Neural progenitor cell (in vitro differentiated cells): ENCODE data around the gene IRF2BP2.

Source experiments
- EZH2phosphoT487 ChIP-seq: fragments of 200-600 bp; sonication (generic); IDR thresholded peaks from 2 replicates; pipeline ENCODE4 v1.6.1; 2017; ENCODE audit warnings: antibody characterized with exemption
- TF ChIP-seq, protein P1 (sequence below): fragments of 200-600 bp; sonication (generic); IDR thresholded peaks from 2 replicates; pipeline ENCODE4 v1.5.1; 2017; ENCODE audit warnings: antibody characterized with exemption, mild to moderate bottlenecking

- TF ChIP-seq, protein P1, sequence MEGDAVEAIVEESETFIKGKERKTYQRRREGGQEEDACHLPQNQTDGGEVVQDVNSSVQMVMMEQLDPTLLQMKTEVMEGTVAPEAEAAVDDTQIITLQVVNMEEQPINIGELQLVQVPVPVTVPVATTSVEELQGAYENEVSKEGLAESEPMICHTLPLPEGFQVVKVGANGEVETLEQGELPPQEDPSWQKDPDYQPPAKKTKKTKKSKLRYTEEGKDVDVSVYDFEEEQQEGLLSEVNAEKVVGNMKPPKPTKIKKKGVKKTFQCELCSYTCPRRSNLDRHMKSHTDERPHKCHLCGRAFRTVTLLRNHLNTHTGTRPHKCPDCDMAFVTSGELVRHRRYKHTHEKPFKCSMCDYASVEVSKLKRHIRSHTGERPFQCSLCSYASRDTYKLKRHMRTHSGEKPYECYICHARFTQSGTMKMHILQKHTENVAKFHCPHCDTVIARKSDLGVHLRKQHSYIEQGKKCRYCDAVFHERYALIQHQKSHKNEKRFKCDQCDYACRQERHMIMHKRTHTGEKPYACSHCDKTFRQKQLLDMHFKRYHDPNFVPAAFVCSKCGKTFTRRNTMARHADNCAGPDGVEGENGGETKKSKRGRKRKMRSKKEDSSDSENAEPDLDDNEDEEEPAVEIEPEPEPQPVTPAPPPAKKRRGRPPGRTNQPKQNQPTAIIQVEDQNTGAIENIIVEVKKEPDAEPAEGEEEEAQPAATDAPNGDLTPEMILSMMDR = no peak
- no peak for TF ChIP-seq EZH2phosphoT487
These were observed 4.1 kb upstream of the IRF2BP2 start for GRCh38 chr1:234614081-234614489.
